ENCODE data around the gene ADAM33.

GRCh38 chr20:3635346-3635745 lies 46.5 kb downstream of the ADAM33 start:
- no peak for TF ChIP-seq CTCF (IDR thresholded peaks at IDR 0.05)
- TF ChIP-seq POLR2A (IDR thresholded peaks at IDR 0.05): no peak
- no peak for TF ChIP-seq POLR2AphosphoS5 (IDR thresholded peaks at IDR 0.05)
